SK-N-SH treated with all-trans-retinoic acid at 6 μM for 48 hours (cell line): ENCODE data around the gene SOX13.

Experiments
- ARNTL ChIP-seq: fragments of 450-650 bp; formaldehyde crosslinking; IDR thresholded peaks from 2 replicates; pipeline ENCODE4 v1.5.0; 2020; ENCODE audit warnings: low read depth, mild to moderate bottlenecking, moderate library complexity, borderline replicate concordance
- CREB5 ChIP-seq: fragments of 250-450 bp; sonication (Bioruptor Pico); IDR thresholded peaks from 2 replicates; pipeline ENCODE4 v1.5.1; 2020; ENCODE audit warnings: low read depth, mild to moderate bottlenecking, moderate library complexity
- CSDC2 ChIP-seq: fragments of 250-450 bp; sonication (Bioruptor Pico); IDR thresholded peaks from 2 replicates; pipeline ENCODE4 v1.5.0; 2020; ENCODE audit warnings: mild to moderate bottlenecking, moderate library complexity
- ESRRG ChIP-seq: fragments of 250-450 bp; sonication (Bioruptor Pico); IDR thresholded peaks from 2 replicates; pipeline ENCODE4 v1.6.1; 2021; ENCODE audit warnings: mild to moderate bottlenecking
- ISL1 ChIP-seq: fragments of 250-450 bp; sonication (Bioruptor Pico); IDR thresholded peaks from 2 replicates; pipeline ENCODE4 v2.1.2; 2022; ENCODE audit warnings: mild to moderate bottlenecking, moderate library complexity
- POU6F1 ChIP-seq: fragments of 250-450 bp; sonication (Bioruptor Pico); IDR thresholded peaks from 2 replicates; pipeline ENCODE4 v1.8.0; 2021; ENCODE audit warnings: low read depth, mild to moderate bottlenecking, moderate library complexity, borderline replicate concordance
- RARB ChIP-seq: fragments of 250-450 bp; sonication (Bioruptor Pico); IDR thresholded peaks from 2 replicates; pipeline ENCODE4 v1.8.0; 2021; ENCODE audit warnings: mild to moderate bottlenecking, moderate library complexity
- SNAI2 ChIP-seq: fragments of 250-450 bp; sonication (Bioruptor Pico); IDR thresholded peaks from 2 replicates; pipeline ENCODE4 v1.5.0; 2020; ENCODE audit warnings: mild to moderate bottlenecking, moderate library complexity
- TSHZ2 ChIP-seq: fragments of 250-450 bp; sonication (Bioruptor Pico); IDR thresholded peaks from 2 replicates; pipeline ENCODE4 v1.5.0; 2020; ENCODE audit warnings: mild to moderate bottlenecking, moderate library complexity
- ZNF565 ChIP-seq: fragments of 450-650 bp; formaldehyde crosslinking; conservative IDR thresholded peaks from 2 replicates; pipeline ENCODE4 v1.5.0; 2020; ENCODE audit warnings: low read depth, mild to moderate bottlenecking, moderate library complexity
- ZNF70 ChIP-seq: fragments of 450-650 bp; formaldehyde crosslinking; IDR thresholded peaks from 2 replicates; pipeline ENCODE4 v1.5.0; 2020; ENCODE audit warnings: mild to moderate bottlenecking, moderate library complexity

- TF ChIP-seq ZNF70 (CRISPR knock-in tag) (no peak), TSHZ2 (CRISPR knock-in tag) (no peak), RARB (CRISPR knock-in tag) (no peak), POU6F1 (CRISPR knock-in tag) (no peak), ESRRG (CRISPR knock-in tag) (no peak), SNAI2 (CRISPR knock-in tag) (no peak), ISL1 (no peak), ZNF565 (no peak), CSDC2 (no peak), CREB5 (CRISPR knock-in tag) (no peak), ARNTL (CRISPR knock-in tag) (no peak)
These were observed 99.6 kb downstream of the SOX13 start for GRCh38 chr1:204172404-204173029.
